C1 segment of cervical spinal cord (tissue), 14 donors: ENCODE results near the gene AQP5.

Experiments used
- DNase-seq, 14 donors: peaks; one replicate each; lab custom pipeline; 2025; lab: John Stamatoyannopoulos, UW

Gene AQP5

GRCh38 chr12:49932023-49932422 is 29.6 kb upstream of the AQP5 start:
- DNase-seq = no peak

GRCh38 chr12:49932533-49933130 is 29.0 kb upstream of the AQP5 start:
- no peak for DNase-seq

GRCh38 chr12:49933796-49934195 is 27.9 kb upstream of the AQP5 start:
- no peak for DNase-seq

- no peak for DNase-seq
Measured at GRCh38 chr12:49934505-49934904, 27.2 kb upstream of the AQP5 start.

- DNase-seq = no peak
Measured at GRCh38 chr12:49936925-49937324, 24.7 kb upstream of the AQP5 start.

- DNase-seq = no peak
Measured at GRCh38 chr12:49937639-49938300, 23.9 kb upstream of the AQP5 start.

GRCh38 chr12:49939307-49939706 is 22.4 kb upstream of the AQP5 start:
- DNase-seq = no peak

GRCh38 chr12:49939707-49940106 is 22.0 kb upstream of the AQP5 start:
- no peak for DNase-seq

GRCh38 chr12:49941556-49942511 is 19.8 kb upstream of the AQP5 start:
- DNase-seq = no peak

GRCh38 chr12:49942512-49942893 is 19.2 kb upstream of the AQP5 start:
- no peak for DNase-seq

GRCh38 chr12:49942921-49943624 is 18.6 kb upstream of the AQP5 start:
- DNase-seq = no peak

- DNase-seq = no peak
Measured at GRCh38 chr12:49943625-49943960, 18.1 kb upstream of the AQP5 start.

GRCh38 chr12:49944046-49944445 is 17.6 kb upstream of the AQP5 start:
- DNase-seq = no peak

GRCh38 chr12:49944718-49945117 is 17.0 kb upstream of the AQP5 start:
- DNase-seq = no peak

- DNase-seq = peak in 13 of 14 donors; percentile 22 to 83 (median 59)
Measured at GRCh38 chr12:49945394-49946080, 16.1 kb upstream of the AQP5 start.

GRCh38 chr12:49946086-49946485 is 15.6 kb upstream of the AQP5 start:
- no peak for DNase-seq

- DNase-seq = peak in 1 of 14 donors; percentile 15
Measured at GRCh38 chr12:49946497-49946896, 15.2 kb upstream of the AQP5 start.

- no peak for DNase-seq
Measured at GRCh38 chr12:49947593-49948226, 14.0 kb upstream of the AQP5 start.

- DNase-seq = no peak
Measured at GRCh38 chr12:49948866-49949845, 12.5 kb upstream of the AQP5 start.

- no peak for DNase-seq
Measured at GRCh38 chr12:49949866-49950265, 11.8 kb upstream of the AQP5 start.
